Right renal cortex interstitium (tissue), 3 donors: ENCODE results near the gene AGPAT3. TPM values are rescaled to one million over a fixed set of nuclear protein-coding genes. Genes with fewer than 3 reads are reported as not detected.
A peak's percentile ranks its signal among the peaks of the same experiment; 100 is the strongest.

Source experiments
- DNase-seq, 3 donors: peaks; one replicate each; pipeline ENCODE4 v3.0.0-alpha.2; 2013; ENCODE audit warnings: low read depth in 3 of 3, low spot score in 2 of 3
- polyA plus RNA-seq, 3 donors: library from polyadenylated mRNA; unstranded; fragments of 120-200 nt; gene quantifications; one replicate each; pipeline ENCODE4 v1.2.1, GENCODE V29; 2013; ENCODE audit not compliant: insufficient read length in 3 of 3

Gene AGPAT3
- polyA plus RNA-seq, 3 donors = 45.5 to 61.4 (median 52.8) TPM

DNA sequence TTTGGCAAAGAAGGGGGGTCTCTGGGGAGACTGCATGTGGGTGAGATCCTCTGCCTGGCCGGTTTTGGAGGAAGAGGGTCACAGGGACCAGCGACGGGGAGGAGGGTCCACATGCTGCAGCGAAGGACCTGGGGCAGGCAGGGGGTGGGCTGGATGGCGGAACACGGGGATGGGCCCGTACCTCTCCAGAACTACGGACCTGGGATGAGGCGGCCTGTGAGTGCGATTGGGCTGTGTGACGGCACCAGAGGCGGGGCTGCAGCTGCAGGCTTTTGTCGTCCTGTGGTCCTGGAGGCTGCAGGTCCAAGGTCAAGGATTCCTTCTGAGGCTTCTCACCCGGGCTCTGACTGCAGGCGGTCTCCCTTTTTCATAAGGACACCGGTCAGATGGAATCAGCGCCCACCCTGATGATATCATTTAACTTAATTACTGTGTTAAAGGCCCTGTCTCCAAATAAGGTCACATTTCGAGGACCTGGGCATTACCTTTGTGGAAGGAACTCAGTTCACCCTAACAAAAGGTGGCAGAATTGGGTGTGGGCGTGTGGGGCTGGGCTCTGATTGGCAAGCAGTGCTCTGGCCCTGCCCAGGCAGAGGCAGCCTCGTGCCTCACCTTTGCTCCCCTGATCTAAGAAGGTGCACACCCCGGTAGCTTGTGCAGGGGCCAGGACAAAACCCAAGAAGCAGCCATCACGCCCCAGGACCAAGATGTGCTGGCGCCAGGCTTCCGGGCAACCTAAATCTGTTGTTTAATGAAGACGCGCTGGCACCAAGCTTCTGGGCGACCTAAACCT, 87.1 kb downstream of the AGPAT3 start:
- no peak for DNase-seq

DNA sequence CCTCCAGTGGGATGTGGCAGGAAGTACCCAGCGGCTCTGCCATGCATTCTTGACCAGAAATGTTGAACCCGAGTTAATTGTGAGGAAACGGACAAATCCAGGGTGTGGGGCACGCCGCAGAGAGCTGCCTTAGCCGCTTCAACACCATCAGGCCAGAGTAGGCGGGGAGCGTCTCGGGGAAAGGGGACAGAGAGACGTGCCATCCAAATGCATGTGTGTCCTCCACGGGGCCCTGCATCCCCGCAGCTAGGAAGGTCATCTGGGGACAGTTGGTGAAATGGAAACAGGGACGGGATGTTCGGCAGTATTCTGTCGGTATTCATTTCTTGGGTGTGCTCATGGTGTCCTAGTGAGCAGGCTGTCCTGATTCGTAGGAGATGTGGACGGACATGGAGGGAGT, 88.0 kb downstream of the AGPAT3 start:
- DNase-seq = no peak

- DNase-seq = no peak
These were observed 89.0 kb downstream of the AGPAT3 start for GRCh38 chr21:43954042-43954441.

GRCh38 chr21:43954896-43955295, 89.9 kb downstream of the AGPAT3 start:
- no peak for DNase-seq

GRCh38 chr21:43956019-43956669, 91.1 kb downstream of the AGPAT3 start:
- DNase-seq = peak in 2 of 3 donors; percentile 18 to 37

- no peak for DNase-seq
These were observed 91.6 kb downstream of the AGPAT3 start for GRCh38 chr21:43956670-43957035.

GRCh38 chr21:43957128-43957571, 92.1 kb downstream of the AGPAT3 start:
- no peak for DNase-seq

- peak in 1 of 3 donors; percentile 25 for DNase-seq
These were observed 92.8 kb downstream of the AGPAT3 start for GRCh38 chr21:43957611-43958362.

DNA sequence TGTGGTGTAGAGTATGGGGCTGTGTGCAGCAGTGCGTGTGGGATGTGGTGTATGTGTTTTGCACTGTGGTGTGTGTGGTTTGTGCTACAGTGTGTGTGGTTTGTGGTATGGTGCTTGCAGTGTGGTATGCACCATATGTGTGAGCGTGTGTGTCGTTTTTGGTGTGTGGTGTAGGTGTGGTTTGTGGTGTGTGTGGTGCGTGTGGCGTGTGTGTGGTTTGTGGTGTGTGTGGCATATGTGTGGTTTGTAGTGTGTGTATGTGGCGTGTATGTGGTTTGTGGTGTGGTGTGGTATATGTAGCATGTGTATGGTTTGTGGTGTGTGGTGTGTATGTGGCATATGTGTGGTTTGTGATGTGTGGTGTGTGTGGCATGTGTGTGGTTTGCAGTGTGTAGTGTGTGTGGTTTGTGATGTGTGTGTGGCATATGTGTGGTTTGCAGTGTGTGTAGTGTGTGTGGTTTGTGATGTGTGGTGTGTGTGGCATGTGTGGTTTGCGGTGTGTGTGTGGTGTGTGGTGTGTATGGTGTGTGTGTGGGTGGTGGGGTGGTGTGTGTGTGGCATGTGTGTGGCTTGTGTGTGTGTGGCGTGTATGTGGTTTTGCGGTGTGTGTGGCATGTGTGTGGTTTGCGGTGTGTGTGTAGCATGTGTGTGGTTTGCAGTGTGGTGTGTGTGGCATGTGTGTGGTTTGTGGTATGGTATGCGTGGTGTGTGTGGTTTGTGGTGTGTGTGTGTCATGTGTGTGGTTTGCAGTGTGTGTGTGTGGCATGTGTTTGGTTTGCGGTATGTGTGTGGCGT, 93.5 kb downstream of the AGPAT3 start:
- DNase-seq = no peak

GRCh38 chr21:43959231-43960116, 94.5 kb downstream of the AGPAT3 start:
- no peak for DNase-seq

- no peak for DNase-seq
These were observed 96.4 kb downstream of the AGPAT3 start for GRCh38 chr21:43961382-43961909.

DNA sequence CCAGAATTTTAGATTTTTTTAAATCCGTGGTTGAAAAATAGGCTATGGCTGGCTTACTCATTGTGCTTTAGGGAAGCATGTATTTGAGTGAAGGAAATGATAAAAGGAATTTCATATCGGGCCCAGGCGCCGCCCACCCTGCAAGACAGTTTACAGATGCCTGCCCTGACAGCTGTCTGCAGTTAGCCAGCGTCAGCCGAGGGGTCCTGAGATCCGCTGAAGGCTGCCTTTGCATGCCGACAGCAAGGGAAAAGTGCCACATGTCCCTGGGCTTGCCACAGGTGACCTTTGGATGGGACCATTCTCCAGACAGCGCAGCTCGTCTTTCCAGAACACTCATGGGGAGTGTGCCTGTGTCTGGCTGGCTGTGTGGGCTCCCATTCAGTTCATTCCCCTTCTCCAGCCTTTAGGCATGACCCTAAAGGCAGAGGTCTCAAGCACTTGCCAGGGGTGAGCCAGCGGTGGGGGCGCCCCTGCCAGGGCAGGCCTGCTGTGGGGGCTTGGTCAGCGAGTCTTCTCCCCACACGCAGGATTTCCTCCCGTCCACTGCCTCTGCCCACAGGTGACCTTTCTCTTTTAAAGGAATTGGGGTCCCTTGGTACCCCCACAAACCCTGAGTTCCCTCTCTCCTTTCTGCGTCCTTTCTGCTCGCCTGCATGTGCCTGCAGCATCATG, 101.0 kb downstream of the AGPAT3 start:
- no peak for DNase-seq

DNA sequence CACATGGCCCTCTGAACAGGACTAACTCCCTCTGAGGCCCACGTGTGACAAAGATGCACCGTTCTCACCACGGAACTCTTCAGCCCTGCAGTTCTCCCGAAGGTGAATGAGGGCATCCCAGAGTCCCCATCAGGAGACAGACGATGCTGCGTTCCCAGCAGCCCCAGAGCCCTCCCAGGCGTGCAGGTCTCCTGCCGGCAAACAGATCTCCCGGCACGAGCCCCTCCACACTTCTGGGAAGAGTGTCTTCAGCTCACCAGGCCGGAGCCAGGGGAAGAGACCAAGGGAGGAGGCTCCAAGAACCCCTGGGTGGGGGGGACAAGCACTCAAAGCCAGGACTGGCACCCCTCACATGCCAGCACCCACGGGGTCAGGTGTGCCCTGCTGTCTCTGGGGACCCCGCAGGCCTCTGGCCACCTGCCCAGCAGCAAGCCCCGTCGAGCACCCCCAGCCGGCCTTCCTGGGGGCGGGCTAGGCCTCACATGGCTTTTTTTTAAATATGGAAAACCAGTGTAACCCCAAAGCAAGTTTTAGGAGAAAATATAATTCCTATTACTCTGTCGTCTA, 102.0 kb downstream of the AGPAT3 start:
- no peak for DNase-seq

DNA sequence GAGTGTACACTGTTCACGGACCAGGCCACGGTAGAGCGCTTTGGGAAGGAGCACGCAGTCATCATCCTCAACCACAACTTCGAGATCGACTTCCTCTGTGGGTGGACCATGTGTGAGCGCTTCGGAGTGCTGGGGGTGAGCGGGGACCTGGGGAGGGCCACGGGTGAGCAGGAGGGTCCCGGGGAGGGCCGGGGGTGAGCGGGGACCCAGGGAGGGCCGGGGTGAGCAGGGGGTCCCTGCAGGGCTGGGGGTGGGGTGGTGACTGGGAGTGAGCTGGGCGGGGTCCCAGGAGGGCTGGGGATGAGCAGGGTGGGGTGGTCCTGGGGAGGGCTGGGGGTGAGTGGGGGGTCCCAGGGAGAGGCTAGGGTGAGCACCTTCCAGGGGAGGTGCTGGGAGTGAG, 103.0 kb downstream of the AGPAT3 start:
- DNase-seq = no peak

- no peak for DNase-seq
These were observed 103.5 kb downstream of the AGPAT3 start for GRCh38 chr21:43968410-43969114.

DNA sequence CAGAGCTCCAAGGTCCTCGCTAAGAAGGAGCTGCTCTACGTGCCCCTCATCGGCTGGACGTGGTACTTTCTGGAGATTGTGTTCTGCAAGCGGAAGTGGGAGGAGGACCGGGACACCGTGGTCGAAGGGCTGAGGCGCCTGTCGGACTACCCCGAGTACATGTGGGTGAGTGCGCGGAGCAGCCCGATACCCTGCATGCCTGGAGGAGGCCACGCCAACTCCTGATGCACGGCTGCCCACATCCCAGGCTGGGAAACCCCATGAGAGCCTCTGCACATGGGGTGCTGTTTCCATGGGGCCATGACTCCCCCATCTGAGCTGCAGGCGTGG, 104.1 kb downstream of the AGPAT3 start:
- no peak for DNase-seq

GRCh38 chr21:43970551-43970950, 105.5 kb downstream of the AGPAT3 start:
- no peak for DNase-seq
